Measurements from ENCODE around the gene SRSF2.

The SRSF2 gene

GRCh38 chr17:76688165-76688622 lies 48.9 kb downstream of the SRSF2 start:
- H3K27ac ChIP-seq: peak overlapping the region; percentile 63
- peak; percentile 17 for TF ChIP-seq CTCF (IDR thresholded peaks at IDR 0.05; ENCODE audit: low read depth, low read length, missing control alignments)
- DNase-seq: no peak
- in situ Hi-C loops (cut with HindIII; ENCODE audit: low pct_ligation_motif_present, low sequenced_read_pairs): no loop called here
- no peaks in the 10 kb centered on the region for H3K27me3 ChIP-seq (replicated peaks)
- H3K36me3 ChIP-seq (replicated peaks): peaks cover 26% of the 10 kb centered on the region
- H3K4me3 ChIP-seq (ENCODE audit: low read depth, low read length): no peak overlapping the region

GRCh38 chr17:76687298-76688164 lies 49.6 kb downstream of the SRSF2 start:
- H3K4me3 ChIP-seq (ENCODE audit: low read depth, low read length): no peak overlapping the region

GRCh38 chr17:76686538-76687297 lies 50.4 kb downstream of the SRSF2 start:
- H3K4me3 ChIP-seq (ENCODE audit: low read depth, low read length): no peak overlapping the region
- TF ChIP-seq CTCF (IDR thresholded peaks at IDR 0.05; ENCODE audit: low read depth, low read length, missing control alignments): no peak
- in situ Hi-C loops (cut with HindIII; ENCODE audit: low pct_ligation_motif_present, low sequenced_read_pairs): no loop called here
- no peak for DNase-seq
- no peaks in the 10 kb centered on the region for H3K27me3 ChIP-seq (replicated peaks)
- peaks cover 34% of the 10 kb centered on the region for H3K36me3 ChIP-seq (replicated peaks)
- no peak overlapping the region for H3K27ac ChIP-seq

More at GRCh38 chr17:76687298-76688164, 49.6 kb downstream of the SRSF2 start:
- Histone ChIP-seq H3K27me3 (replicated peaks) (no peaks in the 10 kb centered on the region), H3K27ac (no peak overlapping the region), H3K36me3 (replicated peaks) (peaks cover 33% of the 10 kb centered on the region)
- in situ Hi-C loops (cut with HindIII; ENCODE audit: low pct_ligation_motif_present, low sequenced_read_pairs): no loop called here
- no peak for DNase-seq
- no peak for TF ChIP-seq CTCF (IDR thresholded peaks at IDR 0.05; ENCODE audit: low read depth, low read length, missing control alignments)

- Histone ChIP-seq H3K27ac (no peak overlapping the region), H3K27me3 (replicated peaks) (no peaks in the 10 kb centered on the region), H3K36me3 (replicated peaks) (peaks cover 34% of the 10 kb centered on the region), H3K4me3 (ENCODE audit: low read depth, low read length) (no peak overlapping the region)
- no peak for DNase-seq
- in situ Hi-C loops (cut with HindIII; ENCODE audit: low pct_ligation_motif_present, low sequenced_read_pairs): no loop called here
- no peak for TF ChIP-seq CTCF (IDR thresholded peaks at IDR 0.05; ENCODE audit: low read depth, low read length, missing control alignments)
Observed at GRCh38 chr17:76685846-76686245, 51.3 kb downstream of the SRSF2 start.

- DNase-seq: no peak
- H3K27me3 ChIP-seq (replicated peaks): no peaks in the 10 kb centered on the region
- no peak for TF ChIP-seq CTCF (IDR thresholded peaks at IDR 0.05; ENCODE audit: low read depth, low read length, missing control alignments)
- in situ Hi-C loops (cut with HindIII; ENCODE audit: low pct_ligation_motif_present, low sequenced_read_pairs): no loop called here
- H3K36me3 ChIP-seq (replicated peaks): peaks cover 34% of the 10 kb centered on the region
- no peak overlapping the region for H3K27ac ChIP-seq
- H3K4me3 ChIP-seq (ENCODE audit: low read depth, low read length): no peak overlapping the region
Observed at GRCh38 chr17:76685366-76685765, 51.8 kb downstream of the SRSF2 start.
